Peyer's patch (tissue), 4 donors: ENCODE data around the gene SEMA5A.

ENCODE experiments used
- CTCF ChIP-seq, 6 experiments: fragments of 450-650 bp in 4 of 6; fragments of 200-600 bp in 2 of 6; sonication (generic) in 1 of 6; IDR thresholded peaks; one replicate each; pipeline ENCODE4 v1.5.1; 2017 to 2019; ENCODE audit warnings: antibody characterized with exemption in 6 of 6, mild to moderate bottlenecking in 3 of 6, moderate library complexity in 1 of 6
- POLR2A ChIP-seq, 2 donors: fragments of 450-650 bp; IDR thresholded peaks; one replicate each; pipeline ENCODE4 v1.5.1; 2017; ENCODE audit warnings: antibody characterized with exemption in 2 of 2, mild to moderate bottlenecking in 2 of 2, moderate library complexity in 2 of 2

- TF ChIP-seq CTCF (IDR thresholded peaks at IDR 0.05) (no peak), POLR2A (IDR thresholded peaks at IDR 0.05) (no peak)
These were observed 453.8 kb downstream of the SEMA5A start for GRCh38 chr5:9091896-9092662.
